IMR-90 (cell line): ENCODE data around the gene L3MBTL2. TPM values are rescaled to one million over a fixed set of nuclear protein-coding genes. Genes with fewer than 3 reads are reported as not detected.

Experiments used
- ATAC-seq: fragments of 200-7000 bp; cut with Tn5 transposase; 2 replicates; pipeline ENCODE4 v1.9.1; 2020; ENCODE audit warnings: low read depth, mild to moderate bottlenecking, moderate library complexity
- BruUV-seq: library from RNA; stranded (reverse); fragments of 400-500 nt; replicated peaks from 2 replicates; lab custom pipeline; 2021; lab: Mats Ljungman, UMichigan
- CTCF ChIA-PET: fragments of 300-600 bp; formaldehyde crosslinking; extraction: SDS; loops from one replicate; lab custom pipeline; 2021; ENCODE audit warnings: antibody characterized with exemption; lab: Yijun Ruan, JAX
- POLR2A ChIA-PET: fragments of 300-600 bp; sonication (Branson Sonifier 250); formaldehyde crosslinking; loops from one replicate; lab custom pipeline; 2022; ENCODE audit warnings: antibody characterized with exemption; ENCODE audit not compliant: unreplicated experiment; lab: Charles Lee
- DNase-seq: peaks from one replicate; pipeline ENCODE4 v3.0.0; 2013
- H2AFZ ChIP-seq: replicated peaks from 2 replicates; pipeline ENCODE3; 2013; ENCODE audit warnings: low read length, mild to moderate bottlenecking; ENCODE audit not compliant: poor library complexity
- H2AK5ac ChIP-seq: 2 replicates; pipeline ENCODE4 v1.6.1; 2013; ENCODE audit warnings: low read depth, low read length, inconsistent platforms
- H2AK9ac ChIP-seq: replicated peaks from 2 replicates; pipeline ENCODE3; 2013; ENCODE audit warnings: mild to moderate bottlenecking, low read depth, low read length, moderate library complexity; ENCODE audit not compliant: poor library complexity
- H2BK120ac ChIP-seq: 2 replicates; pipeline ENCODE4 v1.6.1; 2013; ENCODE audit warnings: low read depth, low read length, inconsistent platforms
- H2BK15ac ChIP-seq: 3 replicates; pipeline ENCODE4 v1.6.1; 2013; ENCODE audit warnings: low read depth, low read length, inconsistent platforms
- H2BK20ac ChIP-seq: 2 replicates; pipeline ENCODE4 v1.6.1; 2013; ENCODE audit warnings: low read depth, mild to moderate bottlenecking, inconsistent platforms, low read length, moderate library complexity
- H2BK5ac ChIP-seq: 2 replicates; pipeline ENCODE4 v1.6.1; 2013; ENCODE audit warnings: mild to moderate bottlenecking, low read depth, low read length, inconsistent platforms; ENCODE audit not compliant: poor library complexity, severe bottlenecking
- H3K14ac ChIP-seq: replicated peaks from 2 replicates; pipeline ENCODE4 v1.6.1; 2013; ENCODE audit warnings: low read depth, low read length, inconsistent platforms
- H3K18ac ChIP-seq: 2 replicates; pipeline ENCODE4 v1.6.1; 2013; ENCODE audit warnings: low read depth, low read length, control low read depth
- H3K23ac ChIP-seq: 2 replicates; pipeline ENCODE4 v1.6.1; 2013; ENCODE audit warnings: low read depth, low read length, inconsistent platforms
- H3K27ac ChIP-seq: 2 replicates; pipeline ENCODE4 v1.5.1; 2013; ENCODE audit warnings: mild to moderate bottlenecking, control low read depth, low read length; ENCODE audit not compliant: insufficient read depth
- H3K27me3 ChIP-seq: 2 replicates; pipeline ENCODE4 v1.6.1; 2013; ENCODE audit warnings: low read length; ENCODE audit not compliant: control insufficient read depth, insufficient read depth
- H3K36me3 ChIP-seq: 2 replicates; pipeline ENCODE4 v1.6.1; 2013; ENCODE audit warnings: low read length, mixed read lengths; ENCODE audit not compliant: control insufficient read depth, insufficient read depth
- H3K4ac ChIP-seq: 2 replicates; pipeline ENCODE4 v1.6.1; 2013; ENCODE audit warnings: low read depth, low read length, inconsistent platforms
- H3K4me1 ChIP-seq: 2 replicates; pipeline ENCODE4 v1.6.1; 2013; ENCODE audit warnings: low read length, mixed read lengths; ENCODE audit not compliant: control insufficient read depth, insufficient read depth
- H3K4me2 ChIP-seq: 2 replicates; pipeline ENCODE4 v1.6.1; 2013; ENCODE audit warnings: low read depth, mild to moderate bottlenecking, control low read depth, low read length, moderate library complexity
- H3K4me3 ChIP-seq: 2 replicates; pipeline ENCODE4 v1.5.1; 2013; ENCODE audit warnings: low read depth, mild to moderate bottlenecking, control low read depth, low read length, moderate library complexity; ENCODE audit not compliant: insufficient read depth
- H3K56ac ChIP-seq: 2 replicates; pipeline ENCODE4 v1.6.1; 2013; ENCODE audit warnings: low read length, inconsistent platforms; ENCODE audit not compliant: insufficient read depth; ENCODE audit errors: extremely low read depth
- H3K79me1 ChIP-seq, 2 experiments: 2 replicates each; pipeline ENCODE4 v1.6.1; 2013; ENCODE audit warnings: low read length in 2 of 2, inconsistent platforms in 1 of 2, low read depth in 1 of 2
- H3K9ac ChIP-seq: 2 replicates; pipeline ENCODE4 v1.6.1; 2013; ENCODE audit warnings: low read depth, low read length, control low read depth
- H3K9me1 ChIP-seq: 2 replicates; pipeline ENCODE4 v1.6.1; 2013; ENCODE audit warnings: low read length, inconsistent platforms; ENCODE audit not compliant: insufficient read depth
- H3K9me3 ChIP-seq: 2 replicates; pipeline ENCODE4 v1.6.1; 2013; ENCODE audit warnings: low read length; ENCODE audit not compliant: control insufficient read depth, insufficient read depth
- H4K20me1 ChIP-seq: 2 replicates; pipeline ENCODE4 v1.6.1; 2013; ENCODE audit warnings: low read length, inconsistent platforms; ENCODE audit not compliant: insufficient read depth
- H4K5ac ChIP-seq: 2 replicates; pipeline ENCODE4 v1.6.1; 2013; ENCODE audit warnings: mild to moderate bottlenecking, low read depth, low read length, control low read depth
- H4K8ac ChIP-seq, 2 experiments: 2 replicates each; pipeline ENCODE4 v1.6.1; 2013; ENCODE audit warnings: low read depth in 2 of 2, low read length in 2 of 2, control low read depth in 1 of 2, inconsistent platforms in 1 of 2
- H4K91ac ChIP-seq: 2 replicates; pipeline ENCODE4 v1.6.1; 2013; ENCODE audit warnings: low read depth, low read length, inconsistent platforms; ENCODE audit not compliant: insufficient read depth
- BHLHE40 ChIP-seq: fragments of 150-350 bp; IDR thresholded peaks from 2 replicates; pipeline ENCODE4 v1.6.1; 2016; ENCODE audit warnings: mild to moderate bottlenecking, low read depth, low read length
- CEBPB ChIP-seq: IDR thresholded peaks from 2 replicates; pipeline ENCODE4 v1.6.1; 2012; ENCODE audit warnings: low read depth, low read length, improper control_type of control experiment
- FOS ChIP-seq: fragments of 150-350 bp; IDR thresholded peaks from 2 replicates; pipeline ENCODE4 v1.6.1; 2016; ENCODE audit warnings: low read depth, low read length
- MAFK ChIP-seq: IDR thresholded peaks from 2 replicates; pipeline ENCODE4 v1.6.1; 2012; ENCODE audit warnings: low read depth, low read length, improper control_type of control experiment
- MAZ ChIP-seq: IDR thresholded peaks from 2 replicates; pipeline ENCODE4 v1.6.1; 2012; ENCODE audit warnings: low read depth, mild to moderate bottlenecking, low read length, improper control_type of control experiment, moderate library complexity, borderline replicate concordance
- MXI1 ChIP-seq: IDR thresholded peaks from 2 replicates; pipeline ENCODE4 v1.6.1; 2012; ENCODE audit warnings: low read depth, mild to moderate bottlenecking, low read length, moderate library complexity, borderline replicate concordance
- NFE2L2 ChIP-seq: fragments of 150-350 bp; IDR thresholded peaks from 2 replicates; pipeline ENCODE4 v1.6.1; 2016; ENCODE audit warnings: low read depth, mild to moderate bottlenecking, low read length
- POLR2A ChIP-seq: IDR thresholded peaks from 2 replicates; pipeline ENCODE4 v1.6.1; 2012; ENCODE audit warnings: mild to moderate bottlenecking, low read depth, low read length
- RAD21 ChIP-seq: IDR thresholded peaks from 2 replicates; pipeline ENCODE4 v1.6.1; 2012; ENCODE audit warnings: low read length, improper control_type of control experiment
- RCOR1 ChIP-seq: IDR thresholded peaks from 2 replicates; pipeline ENCODE4 v1.6.1; 2012; ENCODE audit warnings: mild to moderate bottlenecking, low read length, improper control_type of control experiment; ENCODE audit not compliant: insufficient replicate concordance
- RFX5 ChIP-seq: IDR thresholded peaks from 2 replicates; pipeline ENCODE4 v1.8.0; 2012; ENCODE audit warnings: low read depth, mild to moderate bottlenecking, low read length, moderate library complexity
- SMC3 ChIP-seq: fragments of 150-350 bp; IDR thresholded peaks from 2 replicates; pipeline ENCODE4 v1.6.1; 2016; ENCODE audit warnings: low read depth, mild to moderate bottlenecking, antibody characterized with exemption, low read length, moderate library complexity
- WGBS, 2 experiments: methylation state at CpG; one replicate each; pipeline versions ENCODE4 v1.1.5 to v1.1.7; 2013; ENCODE audit warnings: missing lambda C conversion rate in 2 of 2; ENCODE audit not compliant: insufficient read length in 1 of 2; ENCODE audit errors: extremely low coverage in 2 of 2; 5-methylcytosine and 5-hydroxymethylcytosine counted together
- dilution Hi-C: fragments of 300-500 bp; cut with HindIII; formaldehyde crosslinking; loops from one replicate; pipeline ENCODE4 v1.14.3; 2018; ENCODE audit warnings: low sequenced_read_pairs; ENCODE audit not compliant: unreplicated experiment
- in situ Hi-C: fragments of 300-500 bp; cut with MboI; formaldehyde crosslinking; loops from 3 replicates; pipeline ENCODE4 v1.14.3; 2019; ENCODE audit warnings: low sequenced_read_pairs, inconsistent platforms, mixed read lengths
- intact Hi-C: fragments of 100-400 bp; cut with micrococcal nuclease; formaldehyde crosslinking; loops from 2 replicates; pipeline ENCODE4 v1.10.0; 2022
- polyA plus RNA-seq, 3 experiments: library from polyadenylated mRNA; depleted of rRNA; stranded (reverse); fragments of >200 nt; gene quantifications; 2 replicates each; pipeline ENCODE4 v1.2.3, GENCODE V29; 2012; ENCODE audit warnings: low replicate concordance in 1 of 3
- total RNA-seq: library from RNA; depleted of rRNA; stranded (reverse); fragments of >200 nt; gene quantifications from 2 replicates; pipeline ENCODE4 v1.2.3, GENCODE V29; 2012
- TF ChIP-seq, protein P1 (sequence below): fragments of 150-350 bp; IDR thresholded peaks from 2 replicates; pipeline ENCODE4 v1.6.1; 2017; ENCODE audit warnings: mild to moderate bottlenecking, antibody characterized with exemption, low read length, low read depth

Gene L3MBTL2
- total and polyA plus RNA-seq, 2 of the 4 experiments (the other 2 are of a cell fraction) = 20.6 to 25.1 TPM

DNA sequence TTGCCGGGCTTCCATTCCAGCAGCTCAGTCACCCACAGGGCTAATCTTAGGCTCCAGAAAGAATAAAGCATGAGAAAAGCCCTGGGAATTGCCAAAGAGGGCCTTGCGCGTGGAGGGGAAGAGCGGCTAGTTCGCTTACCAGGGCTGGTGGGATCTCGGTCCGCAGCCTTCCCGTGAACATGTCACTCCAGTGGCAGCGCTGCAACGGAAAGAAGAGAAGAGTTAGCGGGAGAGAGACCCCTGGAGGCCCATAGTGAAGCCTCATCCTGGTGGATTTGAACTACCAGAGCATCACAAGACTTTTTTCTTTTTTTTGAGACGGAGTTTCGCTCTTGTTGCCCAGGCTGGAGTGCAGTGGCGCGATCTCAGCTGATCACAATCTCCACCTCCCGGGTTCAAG, 62.8 kb downstream of the L3MBTL2 start:
- no TSS peak for BruUV-seq
- no peak overlapping the region for H4K5ac ChIP-seq
- no peak overlapping the region for H2AK5ac ChIP-seq
- no peak overlapping the region for H3K56ac ChIP-seq
- H2AK9ac ChIP-seq = no peak overlapping the region
- H3K14ac ChIP-seq = no peak overlapping the region
- no peak overlapping the region for H3K9ac ChIP-seq
- DNase-seq = no peak
- no peak overlapping the region for H2AFZ ChIP-seq
- H2BK20ac ChIP-seq = no peak overlapping the region
- peaks cover 33% of the 10 kb centered on the region for H4K20me1 ChIP-seq
- no peak overlapping the region for H4K8ac ChIP-seq
- H3K4me2 ChIP-seq = no peak overlapping the region
- no peaks in the 10 kb centered on the region for H3K9me3 ChIP-seq
- intact Hi-C loops (no loop called here), in situ Hi-C loops (no loop called here), dilution Hi-C loops (no loop called here)
- H3K79me1 ChIP-seq = peaks cover 37 to 75% of the 10 kb centered on the region in 2 experiments
- no peaks in the 10 kb centered on the region for H3K4me1 ChIP-seq
- peaks cover 7% of the 10 kb centered on the region; the same call in 1 of the 2 replicates for H3K9me1 ChIP-seq
- TF ChIP-seq NFE2L2 (no peak), BHLHE40 (no peak), RAD21 (no peak), MXI1 (no peak), CEBPB (no peak), MAFK (no peak), FOS (no peak), RCOR1 (no peak), SMC3 (no peak), POLR2A (no peak), RFX5 (no peak), MAZ (no peak)
- TF ChIP-seq, protein P1, sequence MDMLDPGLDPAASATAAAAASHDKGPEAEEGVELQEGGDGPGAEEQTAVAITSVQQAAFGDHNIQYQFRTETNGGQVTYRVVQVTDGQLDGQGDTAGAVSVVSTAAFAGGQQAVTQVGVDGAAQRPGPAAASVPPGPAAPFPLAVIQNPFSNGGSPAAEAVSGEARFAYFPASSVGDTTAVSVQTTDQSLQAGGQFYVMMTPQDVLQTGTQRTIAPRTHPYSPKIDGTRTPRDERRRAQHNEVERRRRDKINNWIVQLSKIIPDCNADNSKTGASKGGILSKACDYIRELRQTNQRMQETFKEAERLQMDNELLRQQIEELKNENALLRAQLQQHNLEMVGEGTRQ = no peak
- no peak overlapping the region for H2BK120ac ChIP-seq
- H2BK5ac ChIP-seq = no peak overlapping the region
- peaks cover 70% of the 10 kb centered on the region for H3K36me3 ChIP-seq
- ChIA-PET POLR2A (no interaction called here), CTCF (no interaction called here)
- H3K18ac ChIP-seq = no peak overlapping the region
- no peak overlapping the region for H3K23ac ChIP-seq
- H3K4ac ChIP-seq = no peak overlapping the region
- H3K27me3 ChIP-seq = no peaks in the 10 kb centered on the region
- no peak overlapping the region for H3K27ac ChIP-seq
- no peak overlapping the region for H3K4me3 ChIP-seq
- ATAC-seq = no peak
- H4K91ac ChIP-seq = no peak overlapping the region
- H2BK15ac ChIP-seq = no peak overlapping the region
- 98% methylated on average over 13 of the region's 16 CpGs; no CpG with 5 or more reads in 1 of the 2 experiments for WGBS, 2 experiments
